Naive thymus-derived CD4-positive, alpha-beta T cell (primary cell): ENCODE data around the gene OR2A7. TPM values are rescaled to one million over a fixed set of nuclear protein-coding genes. Genes with fewer than 3 reads are reported as not detected.
"Not testable (repeated sequence)": the region's sequence is repeated elsewhere in the genome, so short reads cannot be mapped to it uniquely, and the experiment has no call there.

Source experiments
- ATAC-seq: fragments of 150-1000 bp; cut with Tn5 transposase; 2 replicates; pipeline ENCODE4 v1.10.0; 2021; ENCODE audit warnings: mild to moderate bottlenecking, moderate library complexity
- CTCF ChIA-PET: fragments of 350-600 bp; sonication (Branson Sonifier 250); formaldehyde crosslinking; loops from one replicate; lab custom pipeline; 2021; ENCODE audit warnings: antibody characterized with exemption; lab: Charles Lee
- POLR2A ChIA-PET: fragments of 350-600 bp; sonication (Branson Sonifier 250); formaldehyde crosslinking; loops from one replicate; lab custom pipeline; 2021; ENCODE audit warnings: antibody characterized with exemption, inconsistent platforms; lab: Charles Lee
- DNase-seq, 9 donors: peaks; one replicate each; pipeline versions ENCODE4 v3.0.0 to v3.0.0-alpha.2; 2020 to 2022; ENCODE audit warnings: mixed read lengths in 1 of 9
- H3K27ac ChIP-seq: one replicate; pipeline ENCODE4 v1.7.0; 2013; ENCODE audit warnings: mild to moderate bottlenecking, low read depth, low read length, moderate library complexity
- H3K27me3 ChIP-seq, 2 donors: one replicate each; pipeline ENCODE4 v1.7.0; 2013; ENCODE audit warnings: low read length in 2 of 2, mild to moderate bottlenecking in 2 of 2, moderate library complexity in 2 of 2; ENCODE audit not compliant: control insufficient read depth in 2 of 2, insufficient read depth in 2 of 2
- H3K36me3 ChIP-seq, 3 experiments: 1 replicate in 2 of 3; 2 replicates in 1 of 3; pipeline ENCODE4 v1.7.0; 2013; ENCODE audit warnings: low read length in 3 of 3, mild to moderate bottlenecking in 3 of 3, moderate library complexity in 1 of 3; ENCODE audit not compliant: insufficient read depth in 3 of 3, control insufficient read depth in 2 of 3
- H3K4me1 ChIP-seq, 2 donors: one replicate each; pipeline ENCODE4 v1.7.0; 2013; ENCODE audit warnings: low read length in 2 of 2, mild to moderate bottlenecking in 2 of 2, moderate library complexity in 1 of 2; ENCODE audit not compliant: control insufficient read depth in 2 of 2, insufficient read depth in 2 of 2
- H3K4me3 ChIP-seq: 2 replicates; pipeline ENCODE4 v1.7.0; 2013; ENCODE audit warnings: mild to moderate bottlenecking, low read length
- H3K9me3 ChIP-seq, 3 experiments: 1 replicate in 2 of 3; 2 replicates in 1 of 3; pipeline ENCODE4 v1.7.0; 2013; ENCODE audit warnings: low read length in 3 of 3; ENCODE audit not compliant: control insufficient read depth in 2 of 3
- H3K27ac Mint-ChIP-seq, 9 donors: one replicate each; pipeline ENCODE4 v1.8.0; 2020 to 2022; ENCODE audit warnings: mixed read lengths in 9 of 9, mild to moderate bottlenecking in 8 of 9, moderate library complexity in 5 of 9, inconsistent platforms in 2 of 9
- H3K27me3 Mint-ChIP-seq, 5 donors: one replicate each; pipeline ENCODE4 v1.8.0; 2021 to 2022; ENCODE audit warnings: mixed read lengths in 5 of 5, mild to moderate bottlenecking in 1 of 5
- H3K36me3 Mint-ChIP-seq, 5 donors: one replicate each; pipeline ENCODE4 v1.8.0; 2020 to 2022; ENCODE audit warnings: mixed read lengths in 5 of 5, mild to moderate bottlenecking in 3 of 5, inconsistent platforms in 1 of 5
- H3K4me1 Mint-ChIP-seq, 7 donors: one replicate each; pipeline ENCODE4 v1.8.0; 2020 to 2022; ENCODE audit warnings: mixed read lengths in 7 of 7, mild to moderate bottlenecking in 3 of 7, inconsistent platforms in 1 of 7
- H3K4me3 Mint-ChIP-seq, 10 donors: one replicate each; pipeline ENCODE4 v1.8.0; 2020 to 2022; ENCODE audit warnings: mild to moderate bottlenecking in 10 of 10, mixed read lengths in 10 of 10, moderate library complexity in 6 of 10, inconsistent platforms in 2 of 10
- H3K9me3 Mint-ChIP-seq, 11 donors: one replicate each; pipeline ENCODE4 v1.8.0; 2020 to 2022; ENCODE audit warnings: mixed read lengths in 11 of 11, mild to moderate bottlenecking in 4 of 11, inconsistent platforms in 1 of 11, moderate library complexity in 1 of 11
- intact Hi-C, 2 donors: fragments of 100-400 bp; cut with micrococcal nuclease; formaldehyde crosslinking; loops; one replicate each; pipeline ENCODE4 v1.15.1; 2023
- polyA plus RNA-seq, 2 donors: library from polyadenylated mRNA; unstranded; fragments of 300-500 nt; fragmentation: Illumina TruSeq; gene quantifications; one replicate each; pipeline ENCODE4 v1.2.3, GENCODE V29; 2021
- total RNA-seq, 6 experiments: library from RNA in 5 of 6; stranded (reverse) in 5 of 6; gene quantifications; 1 replicate in 5 of 6; 2 replicates in 1 of 6; pipeline ENCODE4 v1.2.3 and lab custom pipeline; 2021 to 2026

The OR2A7 gene
- 1 to 10 TPM; 1.7 to 7.5 (median 4.5) TPM for total RNA-seq
- polyA plus RNA-seq = under 1 TPM; 0.31 to 0.52 TPM
- not detected for total RNA-seq (lab: John Stamatoyannopoulos, UW)

GRCh38 chr7:144264692-144265091 is at the start of gene OR2A7:
Gene OR2A7, minus strand, starts transcription at chr7:144264792. Its CDS starts 5,164 bp downstream, at chr7:144259628.
- H3K27me3 Mint-ChIP-seq, H3K4me1 ChIP-seq, H3K4me1 Mint-ChIP-seq, H3K27me3 ChIP-seq, intact Hi-C loops, H3K4me3 Mint-ChIP-seq, H3K36me3 Mint-ChIP-seq, POLR2A ChIA-PET, H3K27ac ChIP-seq, DNase-seq, H3K9me3 ChIP-seq, H3K4me3 ChIP-seq, ATAC-seq, CTCF ChIA-PET, H3K9me3 Mint-ChIP-seq, H3K27ac Mint-ChIP-seq, H3K36me3 ChIP-seq: not testable (repeated sequence)

GRCh38 chr7:144311872-144312469 is 47.4 kb upstream of the OR2A7 start, which contains the start of gene OR2A1:
Gene OR2A1, plus strand, starts transcription at chr7:144312419. Its CDS starts 5,706 bp downstream, at chr7:144318125.
- ATAC-seq, H3K4me1 ChIP-seq, H3K27me3 Mint-ChIP-seq, H3K4me1 Mint-ChIP-seq, H3K9me3 ChIP-seq, H3K27me3 ChIP-seq, H3K4me3 ChIP-seq, H3K27ac Mint-ChIP-seq, H3K27ac ChIP-seq, CTCF ChIA-PET, H3K4me3 Mint-ChIP-seq, DNase-seq, intact Hi-C loops, H3K36me3 ChIP-seq, POLR2A ChIA-PET, H3K36me3 Mint-ChIP-seq, H3K9me3 Mint-ChIP-seq: not testable (repeated sequence)

GRCh38 chr7:144311218-144311617 is 46.6 kb upstream of the OR2A7 start:
- H3K27ac Mint-ChIP-seq, H3K36me3 ChIP-seq, H3K4me3 Mint-ChIP-seq, H3K36me3 Mint-ChIP-seq, ATAC-seq, H3K27me3 ChIP-seq, CTCF ChIA-PET, intact Hi-C loops, POLR2A ChIA-PET, H3K4me1 ChIP-seq, H3K4me1 Mint-ChIP-seq, H3K27me3 Mint-ChIP-seq, DNase-seq, H3K9me3 Mint-ChIP-seq, H3K27ac ChIP-seq, H3K4me3 ChIP-seq, H3K9me3 ChIP-seq: not testable (repeated sequence)

GRCh38 chr7:144309702-144310101 is 45.1 kb upstream of the OR2A7 start:
- H3K36me3 Mint-ChIP-seq, H3K27me3 ChIP-seq, H3K9me3 Mint-ChIP-seq, ATAC-seq, H3K27ac ChIP-seq, H3K27me3 Mint-ChIP-seq, intact Hi-C loops, CTCF ChIA-PET, H3K4me1 Mint-ChIP-seq, H3K9me3 ChIP-seq, POLR2A ChIA-PET, H3K4me1 ChIP-seq, H3K4me3 Mint-ChIP-seq, H3K27ac Mint-ChIP-seq, DNase-seq, H3K4me3 ChIP-seq, H3K36me3 ChIP-seq: not testable (repeated sequence)

GRCh38 chr7:144305156-144305555 is 40.6 kb upstream of the OR2A7 start:
- H3K4me1 Mint-ChIP-seq, intact Hi-C loops, H3K9me3 Mint-ChIP-seq, H3K9me3 ChIP-seq, H3K27ac Mint-ChIP-seq, H3K27me3 ChIP-seq, DNase-seq, H3K4me3 Mint-ChIP-seq, H3K36me3 Mint-ChIP-seq, H3K4me1 ChIP-seq, ATAC-seq, H3K4me3 ChIP-seq, H3K36me3 ChIP-seq, POLR2A ChIA-PET, H3K27me3 Mint-ChIP-seq, H3K27ac ChIP-seq, CTCF ChIA-PET: not testable (repeated sequence)

DNA sequence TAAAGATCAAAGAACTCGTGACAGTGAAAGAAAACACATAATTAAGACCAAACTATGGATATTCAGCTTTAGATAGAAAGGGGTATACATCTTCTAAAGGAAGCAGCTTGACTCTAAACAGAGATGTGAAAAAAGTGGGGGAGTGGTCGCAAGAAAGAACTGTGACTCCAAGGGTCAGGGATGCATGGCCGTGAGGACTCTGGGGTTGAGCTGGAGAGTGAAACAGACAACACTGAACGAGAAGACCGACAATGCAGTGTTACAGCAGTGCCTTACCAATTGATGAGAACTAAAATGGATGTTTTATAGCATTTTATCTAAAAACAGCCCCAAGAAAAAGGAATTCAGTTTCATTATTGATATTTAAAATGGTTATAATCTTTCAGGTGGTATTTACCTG is 39.0 kb upstream of the OR2A7 start:
- H3K4me1 ChIP-seq, H3K36me3 Mint-ChIP-seq, intact Hi-C loops, CTCF ChIA-PET, H3K27ac Mint-ChIP-seq, H3K4me3 Mint-ChIP-seq, H3K9me3 ChIP-seq, H3K4me3 ChIP-seq, POLR2A ChIA-PET, H3K9me3 Mint-ChIP-seq, H3K27me3 Mint-ChIP-seq, DNase-seq, ATAC-seq, H3K27me3 ChIP-seq, H3K27ac ChIP-seq, H3K36me3 ChIP-seq, H3K4me1 Mint-ChIP-seq: not testable (repeated sequence)

DNA sequence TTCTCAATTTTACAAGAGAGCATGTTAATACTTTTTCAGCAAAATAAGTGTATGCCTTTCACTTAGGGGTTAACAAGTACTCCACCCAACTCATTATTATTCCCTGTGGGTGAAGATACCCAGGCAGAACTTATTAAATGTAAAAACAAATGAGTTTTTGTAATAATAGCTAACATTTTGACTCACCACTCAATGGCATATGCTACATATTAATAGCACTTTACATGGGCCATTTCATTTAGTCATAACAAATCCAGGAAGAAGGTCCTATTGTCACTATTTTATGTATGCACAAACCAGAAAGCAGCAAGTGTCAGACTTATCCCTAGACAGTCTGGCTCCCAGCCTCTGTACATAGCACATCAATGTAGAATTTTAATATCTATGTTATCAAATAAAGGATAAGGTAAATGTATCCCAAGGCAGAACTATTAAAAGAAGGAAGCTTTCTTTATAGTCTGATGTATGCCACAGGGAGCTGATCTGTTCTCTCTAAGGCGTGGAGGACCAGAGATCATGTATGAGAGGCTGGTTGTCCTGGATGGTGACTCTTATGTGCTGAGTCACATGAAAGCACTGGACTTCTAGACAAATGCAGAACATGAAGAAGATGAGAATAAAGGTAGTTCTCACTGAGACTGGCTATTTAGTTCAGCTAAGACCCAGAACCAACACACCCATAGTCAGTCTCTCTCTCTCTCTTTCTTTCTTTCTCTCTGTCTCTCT is 38.1 kb upstream of the OR2A7 start:
- POLR2A ChIA-PET, H3K27me3 ChIP-seq, CTCF ChIA-PET, ATAC-seq, H3K27me3 Mint-ChIP-seq, H3K4me1 Mint-ChIP-seq, intact Hi-C loops, DNase-seq, H3K4me1 ChIP-seq, H3K9me3 Mint-ChIP-seq, H3K9me3 ChIP-seq, H3K4me3 Mint-ChIP-seq, H3K27ac ChIP-seq, H3K36me3 Mint-ChIP-seq, H3K4me3 ChIP-seq, H3K36me3 ChIP-seq: not testable (repeated sequence)
- peak overlapping the region in 1 of 9 donors; percentile 78 for H3K27ac Mint-ChIP-seq
